ENCODE results near the gene LOXL3. TPM values are rescaled to one million over a fixed set of nuclear protein-coding genes. Genes with fewer than 3 reads are reported as not detected.

The LOXL3 gene
- total and polyA plus RNA-seq, 2 donors (not counting 1 experiment from before 2014, with no cell fraction given), result 0.97 to 1.2 TPM

DNA sequence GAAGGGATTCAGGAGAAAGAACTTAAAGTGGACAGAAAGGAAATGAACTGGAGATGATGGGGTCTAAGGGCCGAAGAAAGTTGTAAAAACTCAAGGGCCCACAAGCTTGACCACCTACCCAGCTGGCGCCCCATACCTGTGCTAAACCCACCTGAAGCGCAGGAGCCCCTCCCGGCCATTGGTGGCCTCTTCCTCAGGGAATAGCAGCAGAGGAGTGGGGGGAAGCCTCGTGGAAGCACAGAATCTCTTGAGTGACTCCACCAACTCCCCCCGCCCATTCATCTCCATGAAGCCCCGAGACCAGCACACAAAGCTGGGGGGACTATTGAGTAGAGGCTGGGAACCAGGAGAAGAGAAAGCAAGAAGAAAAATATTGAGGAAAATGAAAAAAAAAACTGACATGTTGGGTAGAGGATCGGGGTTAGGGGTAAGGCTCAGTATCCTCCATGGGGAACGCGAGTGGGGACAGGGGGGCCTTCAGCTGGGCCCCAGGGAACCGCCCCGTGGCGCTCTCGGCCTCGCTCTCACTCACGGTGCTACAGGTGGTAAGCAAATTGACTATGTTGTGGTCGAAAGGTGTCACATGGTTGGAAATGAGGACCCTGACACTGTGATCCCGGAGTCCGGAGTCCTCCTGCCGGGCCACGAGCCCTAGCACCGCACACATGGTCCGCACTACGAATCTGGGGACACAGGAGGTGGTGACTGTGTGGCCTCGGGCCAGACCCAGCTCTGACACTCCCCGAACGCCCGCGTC lies 25.0 kb downstream of the LOXL3 start:
- DNase-seq (no peak), ATAC-seq (ENCODE audit: low read depth) (peak; percentile 0)
- H3K4me3 Mint-ChIP-seq, result peak overlapping the region; percentile 97
- H3K9me3 Mint-ChIP-seq (ENCODE audit: insufficient read depth), result no peaks in the 10 kb centered on the region
- Histone ChIP-seq H3K9ac (ENCODE audit: low read length) (peak overlapping the region; percentile 78), H3K27ac (ENCODE audit: low read length in 2 of 2) (peak overlapping the region; percentile 84 to 90), H4K20me1 (ENCODE audit: control insufficient read depth, insufficient read depth, low read length, poor library complexity, severe bottlenecking) (peaks cover 17% of the 10 kb centered on the region), H3K36me3 (replicated peaks in 1 of 2; ENCODE audit: control extremely low read depth in 1 of 2, control insufficient read depth in 1 of 2, extremely low read depth in 1 of 2, insufficient read depth in 2 of 2, low read length in 1 of 2) (peaks cover 0 to 47% of the 10 kb centered on the region in 2 experiments), H3K4me3 (ENCODE audit: control extremely low read depth in 1 of 5, extremely low read depth in 1 of 5, insufficient read depth in 1 of 5, low read depth in 2 of 5, low read length in 4 of 5) (peak overlapping the region; percentile 62 to 98 (median 70)), H3K4me2 (replicated peaks; ENCODE audit: low read depth, low read length, poor library complexity, severe bottlenecking) (peak overlapping the region; percentile 95), H3K4me1 (ENCODE audit: control insufficient read depth in 2 of 2, insufficient read depth in 2 of 2, low read length in 2 of 2) (peaks cover 39 to 49% of the 10 kb centered on the region in 2 donors), H3K79me2 (ENCODE audit: control insufficient read depth, insufficient read depth, low read length) (peaks cover 31% of the 10 kb centered on the region), H3K9me3 (ENCODE audit: control extremely low read depth in 1 of 3, control insufficient read depth in 2 of 3, insufficient read depth in 1 of 3, low read length in 2 of 3) (no peaks in the 10 kb centered on the region), H3K27me3 (replicated peaks in 1 of 4; ENCODE audit: control extremely low read depth in 1 of 4, control insufficient read depth in 3 of 4, insufficient read depth in 4 of 4, low read length in 3 of 4) (no peaks in the 10 kb centered on the region), H2AFZ (ENCODE audit: insufficient read depth, low read depth, low read length, poor library complexity, severe bottlenecking) (peak overlapping the region; percentile 81)
- no peak for TF ChIP-seq EZH2 (IDR thresholded peaks at IDR 0.05; ENCODE audit: borderline replicate concordance, insufficient read depth, low read depth, low read length, poor library complexity, severe bottlenecking)
- TF ChIP-seq, protein P1, sequence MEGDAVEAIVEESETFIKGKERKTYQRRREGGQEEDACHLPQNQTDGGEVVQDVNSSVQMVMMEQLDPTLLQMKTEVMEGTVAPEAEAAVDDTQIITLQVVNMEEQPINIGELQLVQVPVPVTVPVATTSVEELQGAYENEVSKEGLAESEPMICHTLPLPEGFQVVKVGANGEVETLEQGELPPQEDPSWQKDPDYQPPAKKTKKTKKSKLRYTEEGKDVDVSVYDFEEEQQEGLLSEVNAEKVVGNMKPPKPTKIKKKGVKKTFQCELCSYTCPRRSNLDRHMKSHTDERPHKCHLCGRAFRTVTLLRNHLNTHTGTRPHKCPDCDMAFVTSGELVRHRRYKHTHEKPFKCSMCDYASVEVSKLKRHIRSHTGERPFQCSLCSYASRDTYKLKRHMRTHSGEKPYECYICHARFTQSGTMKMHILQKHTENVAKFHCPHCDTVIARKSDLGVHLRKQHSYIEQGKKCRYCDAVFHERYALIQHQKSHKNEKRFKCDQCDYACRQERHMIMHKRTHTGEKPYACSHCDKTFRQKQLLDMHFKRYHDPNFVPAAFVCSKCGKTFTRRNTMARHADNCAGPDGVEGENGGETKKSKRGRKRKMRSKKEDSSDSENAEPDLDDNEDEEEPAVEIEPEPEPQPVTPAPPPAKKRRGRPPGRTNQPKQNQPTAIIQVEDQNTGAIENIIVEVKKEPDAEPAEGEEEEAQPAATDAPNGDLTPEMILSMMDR (IDR thresholded peaks at IDR 0.05), result peak; percentile 1
- ChIA-PET POLR2A (interaction anchor here (1.0 to 2.7 kb wide), 11 partner anchors 10 to 347 kb away, joined by 3 to 19 read pairs (median 7); partner anchors contain the start of genes CCDC142, INO80B, MRPL53 and PCGF1), CTCF (interaction anchor here (1.0 to 9.6 kb wide), 6 partner anchors 16 to 137 kb away, joined by 3 to 71 read pairs (median 24); partner anchors contain the start of genes CCDC142, PCGF1 and TTC31)
- 16% methylated on average over 26 of the region's 29 CpGs for WGBS (ENCODE audit: insufficient coverage)
- peaks cover 43% of the 10 kb centered on the region for H3K4me1 Mint-ChIP-seq
- peak overlapping the region; percentile 96 for H3K27ac Mint-ChIP-seq
- no peaks in the 10 kb centered on the region for H3K27me3 Mint-ChIP-seq
- intact Hi-C loops (cut with micrococcal nuclease), result loop anchor here (1.0 to 5.0 kb wide), 9 partner anchors 21 to 1296 kb away; partner anchors contain the start of genes C2orf81, CCT7, INO80B and MRPL53
